Cardiac fibroblast (primary cell): Measurements from ENCODE around the gene IGFBP6.
A peak's percentile ranks its signal among the peaks of the same experiment; 100 is the strongest.
"Not testable (repeated sequence)": the region's sequence is repeated elsewhere in the genome, so short reads cannot be mapped to it uniquely, and the experiment has no call there.

ENCODE experiments used
- DNase-seq, 2 donors: peaks; one replicate each; pipeline versions ENCODE4 v3.0.0 to v3.0.0-alpha.2; 2010; ENCODE audit warnings: low read depth in 2 of 2
- H3K4me3 ChIP-seq, 2 donors: replicated peaks in 1 of 2; 1 replicate in 1 of 2; 2 replicates in 1 of 2; pipeline ENCODE4 v1.5.1; 2011; ENCODE audit warnings: low read depth in 2 of 2, low read length in 2 of 2, mild to moderate bottlenecking in 2 of 2, moderate library complexity in 1 of 2
- CTCF ChIP-seq: IDR thresholded peaks from one replicate; pipeline ENCODE4 v1.5.1; 2011; ENCODE audit warnings: low read depth, mild to moderate bottlenecking, low read length, inconsistent platforms

IGFBP6 gene

DNA sequence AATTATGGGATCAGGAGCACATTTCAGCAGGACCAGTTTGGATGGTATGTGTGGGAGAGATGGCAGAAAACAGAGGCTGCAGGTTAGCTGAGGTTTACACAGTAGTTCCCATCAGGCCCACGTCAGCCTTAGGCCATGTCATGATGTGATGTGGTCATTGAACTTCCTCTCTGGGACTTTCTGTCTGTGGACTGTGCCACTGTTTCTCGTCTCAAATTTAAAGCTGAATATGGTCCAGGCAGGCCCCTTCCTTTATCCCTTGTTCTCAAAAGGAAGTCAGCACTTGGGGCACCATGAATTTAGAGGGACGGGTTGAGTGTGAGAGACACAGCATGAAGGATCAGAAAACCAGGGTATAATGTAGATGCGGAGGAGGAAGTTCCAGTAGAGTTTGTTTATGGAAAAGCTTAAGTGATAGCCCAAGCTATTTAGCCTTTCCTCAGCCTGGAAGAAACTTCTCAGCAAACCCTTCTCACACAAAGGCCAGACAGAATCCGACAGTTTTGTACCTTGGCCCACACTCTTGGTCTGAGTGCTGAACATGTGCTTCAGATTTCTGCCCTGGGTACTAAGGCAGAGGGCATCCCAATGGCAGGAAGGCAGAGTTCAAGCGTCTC is 3.6 kb upstream of the IGFBP6 start:
- no peak overlapping the region for H3K4me3 ChIP-seq
- no peak for TF ChIP-seq CTCF
- DNase-seq = no peak

DNA sequence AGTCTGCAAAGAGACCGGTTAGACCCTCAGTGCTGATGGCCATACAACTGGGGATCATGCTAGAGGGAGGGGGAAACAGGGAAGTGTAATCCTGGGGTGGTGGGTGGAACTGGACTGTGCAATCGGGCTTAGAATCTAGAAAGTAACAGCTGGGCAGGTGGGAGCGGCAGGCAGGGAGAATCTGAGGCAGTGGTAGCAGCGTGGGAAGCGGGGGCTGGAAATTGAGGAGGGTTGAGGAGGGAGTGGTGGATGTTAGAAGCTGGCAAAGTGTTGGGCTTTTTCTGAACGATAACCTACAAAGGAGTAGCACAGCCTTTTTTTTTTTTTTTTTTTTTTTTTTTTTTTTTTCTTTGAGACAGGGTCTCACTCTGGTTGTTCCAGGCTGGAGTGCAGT is 3.1 kb upstream of the IGFBP6 start:
- DNase-seq = no peak
- H3K4me3 ChIP-seq = no peak overlapping the region
- TF ChIP-seq CTCF = no peak

GRCh38 chr12:53094796-53095595 is 2.5 kb upstream of the IGFBP6 start:
- H3K4me3 ChIP-seq, DNase-seq: not testable (repeated sequence)

DNA sequence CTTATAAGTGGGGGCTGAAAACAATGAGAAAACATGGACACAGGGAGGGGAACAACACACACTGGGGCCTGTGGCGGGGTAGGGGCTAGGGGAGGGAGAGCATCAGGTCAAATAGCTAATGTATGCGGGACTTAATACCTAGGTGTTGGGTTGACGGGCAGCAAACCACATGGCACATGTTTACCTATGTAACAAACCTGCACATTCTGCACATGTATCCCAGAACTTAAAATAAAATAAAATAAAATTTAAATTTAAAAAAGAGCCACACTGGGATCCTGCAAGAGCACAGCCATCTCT is 1.9 kb upstream of the IGFBP6 start:
- H3K4me3 ChIP-seq, DNase-seq: not testable (repeated sequence)

GRCh38 chr12:53096089-53096741 is 1.3 kb upstream of the IGFBP6 start:
- DNase-seq = peak; percentile 88 to 93
- H3K4me3 ChIP-seq = peak overlapping the region in 1 of 2 donors; percentile 71
- no peak for TF ChIP-seq CTCF

GRCh38 chr12:53096759-53097158 is 708 bp upstream of the IGFBP6 start:
- peak overlapping the region; percentile 52 to 71 for H3K4me3 ChIP-seq
- no peak for TF ChIP-seq CTCF
- DNase-seq = no peak

DNA sequence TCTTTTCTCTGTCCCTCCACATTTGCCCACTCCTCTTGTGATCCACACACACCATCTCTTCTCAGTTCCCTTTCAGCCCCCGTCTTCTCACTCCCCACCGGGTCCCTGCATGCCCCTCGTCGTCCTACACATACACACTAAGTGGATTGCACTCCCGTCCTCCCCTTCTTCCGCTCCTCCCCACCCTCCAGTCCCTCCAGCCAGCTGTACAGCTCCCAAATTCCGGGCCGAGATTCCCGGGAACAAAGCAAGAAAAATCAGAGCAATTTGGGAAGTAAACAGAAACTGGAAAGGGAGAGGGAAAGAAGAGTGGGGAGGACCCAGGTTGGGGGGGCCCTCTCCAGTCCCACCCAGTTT is 282 bp upstream of the IGFBP6 start:
- TF ChIP-seq CTCF = no peak
- DNase-seq = peak; percentile 43 to 55
- peak overlapping the region; percentile 52 to 71 for H3K4me3 ChIP-seq
